Effector memory CD8-positive, alpha-beta T cell (primary cell): ENCODE data around the gene BORCS6.
"Not testable (repeated sequence)": the region's sequence is repeated elsewhere in the genome, so short reads cannot be mapped to it uniquely, and the experiment has no call there.

Source experiments
- ATAC-seq: fragments of 150-1000 bp; cut with Tn5 transposase; replicated peaks from 2 replicates; pipeline ENCODE4 v1.10.0; 2021; ENCODE audit warnings: mild to moderate bottlenecking, moderate library complexity
- DNase-seq, 3 experiments: peaks; one replicate each; pipeline ENCODE4 v3.0.0; 2021
- H3K27ac Mint-ChIP-seq, 2 donors: one replicate each; pipeline ENCODE4 v1.8.0; 2022; ENCODE audit warnings: mild to moderate bottlenecking in 2 of 2, mixed read lengths in 2 of 2, moderate library complexity in 2 of 2
- H3K27me3 Mint-ChIP-seq, 2 donors: one replicate each; pipeline ENCODE4 v1.8.0; 2022; ENCODE audit warnings: mixed read lengths in 2 of 2
- H3K36me3 Mint-ChIP-seq: one replicate; pipeline ENCODE4 v1.8.0; 2022; ENCODE audit warnings: mild to moderate bottlenecking, moderate library complexity, mixed read lengths; ENCODE audit not compliant: insufficient read depth
- H3K4me1 Mint-ChIP-seq, 2 donors: one replicate each; pipeline ENCODE4 v1.8.0; 2022; ENCODE audit warnings: low read depth in 2 of 2, mixed read lengths in 2 of 2
- H3K4me3 Mint-ChIP-seq, 2 donors: one replicate each; pipeline ENCODE4 v1.8.0; 2022; ENCODE audit warnings: mild to moderate bottlenecking in 2 of 2, mixed read lengths in 2 of 2, moderate library complexity in 2 of 2
- H3K9me3 Mint-ChIP-seq, 2 donors: one replicate each; pipeline ENCODE4 v1.8.0; 2022; ENCODE audit warnings: mixed read lengths in 2 of 2

Gene BORCS6

DNA sequence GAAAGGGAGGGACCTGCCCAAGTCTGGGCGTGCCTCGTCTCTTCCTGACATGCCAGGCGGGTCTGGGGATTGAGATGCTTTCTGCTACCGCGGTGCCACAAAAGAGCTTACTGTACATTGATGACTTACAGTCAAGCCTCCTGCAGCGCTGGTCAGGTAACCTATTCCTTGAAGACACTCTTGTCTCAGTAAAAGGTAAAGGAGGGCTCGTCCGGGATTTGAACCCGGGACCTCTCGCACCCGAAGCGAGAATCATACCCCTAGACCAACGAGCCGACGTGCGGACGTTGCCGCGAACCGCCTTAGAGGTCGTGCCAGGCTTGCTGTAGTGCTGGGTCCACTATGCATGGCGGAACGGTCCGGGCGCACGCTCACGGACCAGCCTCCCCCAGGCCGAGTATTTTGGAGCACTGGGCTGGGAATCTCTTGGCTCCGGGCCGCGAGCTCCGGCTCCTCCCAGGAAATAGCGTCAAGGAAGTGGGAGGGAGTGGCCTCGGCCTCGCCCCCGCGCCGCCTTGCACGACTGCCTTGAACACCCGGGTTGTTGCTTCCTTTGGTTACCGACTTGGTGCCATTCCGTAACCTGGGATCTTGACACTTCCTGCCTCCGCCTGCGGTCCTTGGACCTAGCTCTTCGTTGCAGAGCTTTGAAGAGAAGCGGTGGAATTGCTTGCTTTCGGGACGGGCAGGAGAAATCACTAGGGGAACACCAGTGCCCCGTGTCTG is 32.8 kb upstream of the BORCS6 start:
- peaks cover 0 to 2% of the 10 kb centered on the region in 2 donors for H3K9me3 Mint-ChIP-seq
- peak overlapping the region; percentile 91 to 99 for H3K4me3 Mint-ChIP-seq
- H3K27ac Mint-ChIP-seq, result peak overlapping the region; percentile 100
- ATAC-seq (peak; percentile 53), DNase-seq (peak; percentile 89 to 92 (median 90))
- peaks cover 81% of the 10 kb centered on the region for H3K36me3 Mint-ChIP-seq
- peaks cover 12 to 22% of the 10 kb centered on the region in 2 donors for H3K27me3 Mint-ChIP-seq
- H3K4me1 Mint-ChIP-seq, result peaks cover 58 to 63% of the 10 kb centered on the region in 2 donors

- peaks cover 12 to 22% of the 10 kb centered on the region in 2 donors for H3K27me3 Mint-ChIP-seq
- peaks cover 76% of the 10 kb centered on the region for H3K36me3 Mint-ChIP-seq
- H3K4me3 Mint-ChIP-seq, result peak overlapping the region; percentile 91 to 99
- H3K4me1 Mint-ChIP-seq, result peaks cover 53 to 58% of the 10 kb centered on the region in 2 donors
- H3K27ac Mint-ChIP-seq, result peak overlapping the region; percentile 100
- peaks cover 0 to 2% of the 10 kb centered on the region in 2 donors for H3K9me3 Mint-ChIP-seq
- ATAC-seq (no peak), DNase-seq (no peak)
Measured at GRCh38 chr17:8222380-8222629, 32.3 kb upstream of the BORCS6 start.

DNA sequence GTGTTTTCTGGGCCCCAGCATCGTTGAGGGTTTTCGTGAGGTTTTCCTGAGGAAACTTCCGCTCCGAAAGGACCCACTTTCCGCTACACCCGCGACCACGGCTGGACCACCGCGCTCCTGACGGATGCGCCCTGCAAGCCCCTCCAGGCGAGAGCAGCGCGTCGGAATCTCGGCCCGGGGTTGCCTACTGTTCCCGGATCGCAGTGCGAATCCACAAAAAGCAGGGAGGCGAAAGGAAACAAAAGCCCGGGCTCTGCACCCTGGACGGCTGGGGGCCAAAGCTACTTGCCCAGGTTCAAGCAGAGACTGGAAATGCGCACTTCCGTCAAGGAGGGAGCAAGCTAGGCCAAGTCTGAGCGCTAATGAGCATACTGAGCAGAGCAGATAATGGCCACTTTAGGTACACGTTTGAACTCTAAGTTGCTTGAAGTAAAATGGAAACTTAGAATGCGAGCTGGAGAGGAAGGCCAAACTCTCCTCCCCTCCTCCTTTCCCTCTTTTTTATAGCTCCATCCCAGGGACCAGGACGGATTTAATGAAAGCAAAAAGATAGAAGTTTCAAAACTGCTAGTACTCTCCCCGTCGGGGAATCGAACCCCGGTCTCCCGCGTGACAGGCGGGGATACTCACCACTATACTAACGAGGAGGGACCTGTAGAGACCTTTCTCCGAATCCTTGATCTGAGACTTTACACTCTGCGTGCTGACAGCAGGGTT is 31.8 kb upstream of the BORCS6 start:
- Mint-ChIP-seq H3K4me3 (peak overlapping the region; percentile 91 to 99), H3K9me3 (peaks cover 0 to 2% of the 10 kb centered on the region in 2 donors), H3K4me1 (peaks cover 49 to 53% of the 10 kb centered on the region in 2 donors), H3K36me3 (peaks cover 71% of the 10 kb centered on the region), H3K27me3 (peaks cover 12 to 22% of the 10 kb centered on the region in 2 donors), H3K27ac (peak overlapping the region; percentile 100)
- ATAC-seq (peak; percentile 64), DNase-seq (peak; percentile 94 to 98 (median 94))

GRCh38 chr17:8220783-8221662 is 31.0 kb upstream of the BORCS6 start:
- Mint-ChIP-seq H3K36me3 (peaks cover 63% of the 10 kb centered on the region), H3K27me3 (peaks cover 12 to 22% of the 10 kb centered on the region in 2 donors), H3K4me1 (peaks cover 43 to 45% of the 10 kb centered on the region in 2 donors), H3K27ac (peak overlapping the region; percentile 100), H3K4me3 (peak overlapping the region; percentile 91 to 99), H3K9me3 (peaks cover 0 to 2% of the 10 kb centered on the region in 2 donors)
- DNase-seq (peak; percentile 89 to 93 (median 90)), ATAC-seq (peak; percentile 21)

DNA sequence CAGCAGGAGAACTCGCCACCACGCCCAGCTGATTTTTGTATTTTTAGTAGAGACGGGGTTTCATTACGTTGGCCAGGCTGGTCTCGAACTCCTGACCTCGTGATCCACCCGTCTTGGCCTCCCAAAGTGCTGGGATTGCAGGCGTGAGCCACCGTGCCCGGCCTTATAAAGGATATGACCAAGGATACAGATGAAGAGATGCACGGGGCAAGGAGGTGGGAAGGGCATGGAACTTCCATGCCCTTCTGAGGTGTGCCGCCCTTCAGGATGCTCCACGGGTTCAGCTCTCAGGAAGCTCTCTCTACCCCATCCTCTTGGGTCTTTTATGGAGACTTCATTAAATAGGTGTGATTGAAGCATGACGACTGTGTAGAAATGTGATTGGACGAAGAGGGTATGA is 24.0 kb upstream of the BORCS6 start:
- not testable (repeated sequence) for H3K4me3 Mint-ChIP-seq, ATAC-seq, DNase-seq, H3K27me3 Mint-ChIP-seq, H3K27ac Mint-ChIP-seq, H3K9me3 Mint-ChIP-seq
- Mint-ChIP-seq H3K4me1 (peaks cover 16 to 19% of the 10 kb centered on the region in 2 donors), H3K36me3 (peaks cover 17% of the 10 kb centered on the region)

GRCh38 chr17:8212312-8213180 is 22.6 kb upstream of the BORCS6 start:
- ATAC-seq, result no peak
- Mint-ChIP-seq H3K27ac (no peak overlapping the region), H3K36me3 (peaks cover 21% of the 10 kb centered on the region), H3K27me3 (no peaks in the 10 kb centered on the region), H3K4me1 (peaks cover 16 to 17% of the 10 kb centered on the region in 2 donors), H3K4me3 (no peak overlapping the region), H3K9me3 (no peaks in the 10 kb centered on the region)
- no peak for DNase-seq

GRCh38 chr17:8210761-8211458 is 20.9 kb upstream of the BORCS6 start:
- ATAC-seq (peak; percentile 46), DNase-seq (no peak)
- H3K9me3 Mint-ChIP-seq, result no peaks in the 10 kb centered on the region
- peak overlapping the region; percentile 87 to 90 for H3K27ac Mint-ChIP-seq
- H3K36me3 Mint-ChIP-seq, result peaks cover 21% of the 10 kb centered on the region
- H3K27me3 Mint-ChIP-seq, result no peaks in the 10 kb centered on the region
- peak overlapping the region; percentile 88 to 95 for H3K4me3 Mint-ChIP-seq
- peaks cover 16 to 18% of the 10 kb centered on the region in 2 donors for H3K4me1 Mint-ChIP-seq

GRCh38 chr17:8209907-8210760 is 20.2 kb upstream of the BORCS6 start, which contains the start of gene AURKB:
TSS of gene AURKB (minus strand) at chr17:8210575. CDS start at chr17:8210224, 351 bp downstream.
- Mint-ChIP-seq H3K4me3 (peak within 1 kb of the TSS; percentile 88 to 95), H3K4me1 (peaks cover 16 to 18% of the 10 kb centered on the region in 2 donors), H3K27ac (peak within 1 kb of the TSS; percentile 87 to 90), H3K36me3 (peaks cover 21% of the 10 kb centered on the region), H3K27me3 (no peaks in the 10 kb centered on the region), H3K9me3 (no peaks in the 10 kb centered on the region)
- ATAC-seq (peak; percentile 100), DNase-seq (peak; percentile 88 to 95 (median 88))

- H3K36me3 Mint-ChIP-seq, result peaks cover 15% of the 10 kb centered on the region
- no peaks in the 10 kb centered on the region for H3K9me3 Mint-ChIP-seq
- no peak overlapping the region for H3K27ac Mint-ChIP-seq
- H3K4me3 Mint-ChIP-seq, result no peak overlapping the region
- peaks cover 16 to 18% of the 10 kb centered on the region in 2 donors for H3K4me1 Mint-ChIP-seq
- ATAC-seq, result no peak
- no peaks in the 10 kb centered on the region for H3K27me3 Mint-ChIP-seq
- no peak for DNase-seq
Measured at GRCh38 chr17:8206536-8206935, 16.6 kb upstream of the BORCS6 start.

DNA sequence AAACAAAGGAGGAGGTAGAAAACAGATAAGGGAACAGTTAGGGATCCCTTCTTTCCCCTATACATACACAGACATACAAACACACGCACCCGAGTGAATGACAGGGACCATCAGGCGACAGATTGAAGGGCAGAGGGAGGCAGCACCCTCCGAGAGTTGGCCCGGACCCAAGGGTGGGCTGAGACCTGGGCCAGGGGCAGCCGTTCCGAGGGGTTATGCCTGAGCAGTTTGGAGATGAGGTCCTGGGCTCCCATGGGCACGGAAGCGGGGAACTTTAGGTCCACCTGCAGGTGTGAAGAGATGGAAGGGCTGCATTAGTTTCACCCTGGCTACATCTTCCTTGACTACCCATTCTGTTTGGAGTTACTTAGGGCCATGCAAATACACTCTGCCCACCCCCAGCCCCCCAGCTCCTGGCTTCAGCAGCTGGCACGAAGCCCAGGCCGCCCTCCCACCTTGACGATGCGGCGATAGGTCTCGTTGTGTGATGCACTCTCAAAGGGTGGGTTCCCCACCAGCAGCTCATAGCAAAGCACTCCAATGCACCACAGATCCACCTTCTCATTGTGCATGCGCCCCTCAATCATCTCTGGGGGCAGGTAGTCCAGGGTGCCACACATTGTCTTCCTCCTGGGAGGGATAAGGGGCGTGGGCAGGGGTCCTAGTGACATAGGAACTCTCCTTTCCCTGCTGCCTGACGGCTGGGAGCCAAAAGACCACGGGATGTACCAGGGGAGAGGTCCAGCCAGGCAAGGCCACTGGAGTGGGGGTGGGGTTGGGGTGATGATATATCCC is 15.0 kb upstream of the BORCS6 start:
- DNase-seq, result no peak
- Mint-ChIP-seq H3K9me3 (no peaks in the 10 kb centered on the region), H3K36me3 (peaks cover 14% of the 10 kb centered on the region), H3K27me3 (no peaks in the 10 kb centered on the region), H3K4me3 (no peak overlapping the region), H3K4me1 (peaks cover 8 to 9% of the 10 kb centered on the region in 2 donors), H3K27ac (no peak overlapping the region)
- ATAC-seq, result no peak
